GM18520 (cell line): ENCODE measurements around the gene ZBTB25.

Source experiments
- ATAC-seq: cut with Tn5 transposase; IDR thresholded peaks from one replicate; pipeline ENCODE4 v1.9.1; 2021; ENCODE audit not compliant: unreplicated experiment

ZBTB25 gene

GRCh38 chr14:64478634-64479250 is 24.9 kb downstream of the ZBTB25 start:
- ATAC-seq = no peak

- no peak for ATAC-seq
These were observed 27.2 kb downstream of the ZBTB25 start for GRCh38 chr14:64476438-64476837.

GRCh38 chr14:64475585-64476273 is 27.9 kb downstream of the ZBTB25 start:
- no peak for ATAC-seq

GRCh38 chr14:64474698-64475097 is 28.9 kb downstream of the ZBTB25 start:
- ATAC-seq = no peak

GRCh38 chr14:64474041-64474440 is 29.6 kb downstream of the ZBTB25 start:
- ATAC-seq = no peak

- no peak for ATAC-seq
These were observed 35.2 kb downstream of the ZBTB25 start for GRCh38 chr14:64468451-64468850.

- ATAC-seq = no peak
These were observed 36.1 kb downstream of the ZBTB25 start for GRCh38 chr14:64467566-64467965.

GRCh38 chr14:64467101-64467500 is 36.5 kb downstream of the ZBTB25 start:
- no peak for ATAC-seq

- no peak for ATAC-seq
These were observed 37.6 kb downstream of the ZBTB25 start for GRCh38 chr14:64465831-64466554.

GRCh38 chr14:64465191-64465822 is 38.3 kb downstream of the ZBTB25 start, which contains the start of gene AKAP5:
TSS of gene AKAP5 (plus strand) at chr14:64465499. CDS start at chr14:64468395, 2,896 bp downstream.
- ATAC-seq = peak; percentile 53

- ATAC-seq = no peak
These were observed 39.0 kb downstream of the ZBTB25 start for GRCh38 chr14:64464651-64465050.

- no peak for ATAC-seq
These were observed 39.8 kb downstream of the ZBTB25 start for GRCh38 chr14:64463873-64464272.

GRCh38 chr14:64463195-64463594 is 40.4 kb downstream of the ZBTB25 start:
- ATAC-seq = no peak

GRCh38 chr14:64461221-64461620 is 42.4 kb downstream of the ZBTB25 start:
- no peak for ATAC-seq

- ATAC-seq = no peak
These were observed 44.1 kb downstream of the ZBTB25 start for GRCh38 chr14:64459405-64460136.

GRCh38 chr14:64454671-64455070 is 49.0 kb downstream of the ZBTB25 start:
- no peak for ATAC-seq

- no peak for ATAC-seq
These were observed 53.4 kb downstream of the ZBTB25 start for GRCh38 chr14:64450255-64450654.

GRCh38 chr14:64447876-64448670 is 55.6 kb downstream of the ZBTB25 start:
- no peak for ATAC-seq

- peak; percentile 93 for ATAC-seq
These were observed 58.4 kb downstream of the ZBTB25 start for GRCh38 chr14:64444984-64445845.
